Cardiac fibroblast (primary cell): ENCODE measurements around the gene BMAL2.

Experiments used
- DNase-seq, 2 donors: peaks; one replicate each; pipeline versions ENCODE4 v3.0.0 to v3.0.0-alpha.2; 2010; ENCODE audit warnings: low read depth in 2 of 2
- H3K4me3 ChIP-seq, 2 donors: replicated peaks in 1 of 2; 1 replicate in 1 of 2; 2 replicates in 1 of 2; pipeline ENCODE4 v1.5.1; 2011; ENCODE audit warnings: low read depth in 2 of 2, low read length in 2 of 2, mild to moderate bottlenecking in 2 of 2, moderate library complexity in 1 of 2
- CTCF ChIP-seq: IDR thresholded peaks from one replicate; pipeline ENCODE4 v1.5.1; 2011; ENCODE audit warnings: low read depth, mild to moderate bottlenecking, low read length, inconsistent platforms

Gene BMAL2

GRCh38 chr12:27303139-27304111, 29.2 kb upstream of the BMAL2 start:
- DNase-seq, result peak in 1 of 2 donors; percentile 51
- TF ChIP-seq CTCF, result no peak
- H3K4me3 ChIP-seq, result no peak overlapping the region

- DNase-seq, result no peak
- TF ChIP-seq CTCF, result no peak
- no peak overlapping the region for H3K4me3 ChIP-seq
These were observed 27.8 kb upstream of the BMAL2 start for GRCh38 chr12:27304856-27305255.

GRCh38 chr12:27305673-27306456, 26.8 kb upstream of the BMAL2 start:
- H3K4me3 ChIP-seq, result no peak overlapping the region
- TF ChIP-seq CTCF, result peak; percentile 38
- DNase-seq, result peak; percentile 73 to 78

DNA sequence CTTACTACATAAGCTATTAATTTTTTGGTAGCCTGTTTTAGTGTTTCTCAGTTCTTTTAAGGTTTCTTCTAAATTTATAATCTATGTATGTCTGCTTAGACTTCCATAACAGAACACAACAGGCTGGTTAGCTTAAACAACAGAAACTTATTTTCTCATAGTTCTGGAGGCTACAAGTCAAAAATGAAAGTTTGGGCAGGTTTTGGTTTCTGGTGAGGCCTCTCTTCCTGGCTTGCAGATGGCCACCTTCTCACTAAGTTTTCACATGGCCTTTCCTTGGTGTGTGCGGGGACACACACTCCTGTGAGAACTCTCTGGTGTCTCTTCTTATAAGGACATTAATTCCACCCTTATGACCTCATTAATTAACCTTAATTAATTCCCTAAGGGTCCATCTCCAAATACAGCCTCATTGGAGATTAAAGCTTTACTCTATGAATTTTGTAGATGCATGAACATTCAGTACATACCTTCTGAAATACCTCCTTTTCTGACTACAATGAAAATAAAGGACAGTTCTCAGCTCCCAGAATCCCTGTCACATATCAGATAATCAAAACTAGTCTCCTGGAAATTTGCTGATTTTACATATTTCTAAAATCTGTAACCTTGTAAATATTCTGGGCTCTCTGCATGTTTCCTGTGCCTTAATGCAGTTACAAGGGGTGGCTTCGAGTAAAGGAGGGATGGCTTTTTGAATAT, 23.2 kb upstream of the BMAL2 start:
- TF ChIP-seq CTCF, result no peak
- DNase-seq, result no peak
- H3K4me3 ChIP-seq, result no peak overlapping the region

DNA sequence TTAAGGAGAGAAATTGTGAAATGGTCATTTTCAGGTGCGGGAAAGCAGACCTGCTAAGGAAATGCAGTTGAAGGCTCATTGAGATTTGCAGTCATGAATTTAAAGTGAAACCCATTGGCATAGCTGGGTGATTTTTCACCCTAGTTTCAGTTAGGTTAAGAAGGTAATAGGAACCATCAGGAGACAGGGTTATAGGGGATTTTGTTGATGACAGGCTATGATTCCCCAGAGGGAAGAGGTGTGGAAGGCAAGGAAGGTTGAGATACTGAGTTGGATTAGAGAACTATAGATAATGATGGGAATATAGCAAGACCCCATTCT, 22.7 kb upstream of the BMAL2 start:
- no peak for DNase-seq
- H3K4me3 ChIP-seq, result no peak overlapping the region
- no peak for TF ChIP-seq CTCF

GRCh38 chr12:27316947-27317346, 15.7 kb upstream of the BMAL2 start:
- no peak for TF ChIP-seq CTCF
- no peak overlapping the region for H3K4me3 ChIP-seq
- DNase-seq, result no peak
